ENCODE results near the gene PRAC1.

GRCh38 chr17:48725004-48725287, 2.6 kb upstream of the PRAC1 start:
- no peak for TF ChIP-seq POLR2AphosphoS5 (IDR thresholded peaks at IDR 0.05; ENCODE audit: low read depth, low read length)
- no peak for TF ChIP-seq POLR2A (IDR thresholded peaks at IDR 0.05; ENCODE audit: low read depth, low read length)

Data from GM12892 (cell line).